ENCODE results near the gene CALCR. TPM values are rescaled to one million over a fixed set of nuclear protein-coding genes. Genes with fewer than 3 reads are reported as not detected.

Gene CALCR
- total RNA-seq, 3 donors from 2014 or later: not detected

GRCh38 chr7:93447509-93447908, 127.0 kb downstream of the CALCR start:
- no peak for ATAC-seq
- Mint-ChIP-seq H3K4me3 (no peak overlapping the region), H3K9me3 (no peaks in the 10 kb centered on the region), H3K36me3 (ENCODE audit: insufficient read depth) (no peaks in the 10 kb centered on the region), H3K27me3 (ENCODE audit: low read depth) (peaks cover 3% of the 10 kb centered on the region), H3K4me1 (ENCODE audit: low read depth) (no peaks in the 10 kb centered on the region)
- DNase-seq: no peak

GRCh38 chr7:93442478-93443224, 131.9 kb downstream of the CALCR start:
- peaks cover 4% of the 10 kb centered on the region for H3K27me3 Mint-ChIP-seq (ENCODE audit: low read depth)

GRCh38 chr7:93435791-93436190, 138.7 kb downstream of the CALCR start:
- Mint-ChIP-seq H3K36me3 (ENCODE audit: insufficient read depth) (no peaks in the 10 kb centered on the region), H3K4me3 (no peak overlapping the region), H3K9me3 (no peaks in the 10 kb centered on the region), H3K27me3 (ENCODE audit: low read depth) (no peaks in the 10 kb centered on the region), H3K4me1 (ENCODE audit: low read depth) (peaks cover 2% of the 10 kb centered on the region)
- DNase-seq (no peak), ATAC-seq (no peak)

More at GRCh38 chr7:93442478-93443224, 131.9 kb downstream of the CALCR start:
- Mint-ChIP-seq H3K36me3 (ENCODE audit: insufficient read depth) (no peaks in the 10 kb centered on the region), H3K9me3 (no peaks in the 10 kb centered on the region), H3K4me3 (no peak overlapping the region), H3K4me1 (ENCODE audit: low read depth) (no peaks in the 10 kb centered on the region)
- ATAC-seq: peak in 1 of 2 donors; percentile 48
- DNase-seq: peak; percentile 5

- Mint-ChIP-seq H3K4me3 (no peak overlapping the region), H3K27me3 (ENCODE audit: low read depth) (no peaks in the 10 kb centered on the region), H3K9me3 (no peaks in the 10 kb centered on the region), H3K36me3 (ENCODE audit: insufficient read depth) (no peaks in the 10 kb centered on the region), H3K4me1 (ENCODE audit: low read depth) (peaks cover 3% of the 10 kb centered on the region)
- ATAC-seq (no peak), DNase-seq (no peak)
Measured at GRCh38 chr7:93432130-93432529, 142.4 kb downstream of the CALCR start.

GRCh38 chr7:93430917-93431588, 143.5 kb downstream of the CALCR start:
- ATAC-seq: no peak
- Mint-ChIP-seq H3K27me3 (ENCODE audit: low read depth) (no peaks in the 10 kb centered on the region), H3K4me3 (no peak overlapping the region), H3K36me3 (ENCODE audit: insufficient read depth) (no peaks in the 10 kb centered on the region), H3K9me3 (no peaks in the 10 kb centered on the region), H3K4me1 (ENCODE audit: low read depth) (peaks cover 3% of the 10 kb centered on the region)
- DNase-seq: no peak

- Mint-ChIP-seq H3K9me3 (no peaks in the 10 kb centered on the region), H3K36me3 (ENCODE audit: insufficient read depth) (no peaks in the 10 kb centered on the region), H3K4me1 (ENCODE audit: low read depth) (peaks cover 3% of the 10 kb centered on the region), H3K27me3 (ENCODE audit: low read depth) (no peaks in the 10 kb centered on the region), H3K4me3 (no peak overlapping the region)
- no peak for ATAC-seq
- DNase-seq: no peak
Measured at GRCh38 chr7:93429563-93429962, 145.0 kb downstream of the CALCR start.

- DNase-seq (no peak), ATAC-seq (no peak)
- no peaks in the 10 kb centered on the region for H3K36me3 Mint-ChIP-seq (ENCODE audit: insufficient read depth)
- no peak overlapping the region for H3K4me3 Mint-ChIP-seq
- H3K4me1 Mint-ChIP-seq (ENCODE audit: low read depth): peaks cover 3% of the 10 kb centered on the region
- peaks cover 3% of the 10 kb centered on the region for H3K27me3 Mint-ChIP-seq (ENCODE audit: low read depth)
- H3K9me3 Mint-ChIP-seq: no peaks in the 10 kb centered on the region
Measured at GRCh38 chr7:93427107-93427506, 147.4 kb downstream of the CALCR start.

- peaks cover 3% of the 10 kb centered on the region for H3K4me1 Mint-ChIP-seq (ENCODE audit: low read depth)
- no peaks in the 10 kb centered on the region for H3K9me3 Mint-ChIP-seq
- H3K4me3 Mint-ChIP-seq: no peak overlapping the region
- no peak for ATAC-seq
- peaks cover 3% of the 10 kb centered on the region for H3K27me3 Mint-ChIP-seq (ENCODE audit: low read depth)
- H3K36me3 Mint-ChIP-seq (ENCODE audit: insufficient read depth): no peaks in the 10 kb centered on the region
- DNase-seq: no peak
Measured at GRCh38 chr7:93426155-93426696, 148.3 kb downstream of the CALCR start.

GRCh38 chr7:93414574-93414973, 159.9 kb downstream of the CALCR start:
- DNase-seq (no peak), ATAC-seq (no peak)
- Mint-ChIP-seq H3K4me1 (ENCODE audit: low read depth) (no peaks in the 10 kb centered on the region), H3K36me3 (ENCODE audit: insufficient read depth) (no peaks in the 10 kb centered on the region), H3K4me3 (no peak overlapping the region), H3K27me3 (ENCODE audit: low read depth) (peaks cover 3% of the 10 kb centered on the region), H3K9me3 (no peaks in the 10 kb centered on the region)

GRCh38 chr7:93409324-93409723, 165.2 kb downstream of the CALCR start:
- Mint-ChIP-seq H3K4me1 (ENCODE audit: low read depth) (no peaks in the 10 kb centered on the region), H3K4me3 (no peak overlapping the region), H3K36me3 (ENCODE audit: insufficient read depth) (no peaks in the 10 kb centered on the region), H3K9me3 (peaks cover 9% of the 10 kb centered on the region), H3K27me3 (ENCODE audit: low read depth) (peaks cover 7% of the 10 kb centered on the region)
- no peak for DNase-seq
- ATAC-seq: no peak

GRCh38 chr7:93407239-93407638, 167.3 kb downstream of the CALCR start:
- ATAC-seq (no peak), DNase-seq (no peak)
- Mint-ChIP-seq H3K27me3 (ENCODE audit: low read depth) (peaks cover 7% of the 10 kb centered on the region), H3K4me1 (ENCODE audit: low read depth) (no peaks in the 10 kb centered on the region), H3K4me3 (no peak overlapping the region), H3K9me3 (peaks cover 9% of the 10 kb centered on the region), H3K36me3 (ENCODE audit: insufficient read depth) (no peaks in the 10 kb centered on the region)

GRCh38 chr7:93402944-93403343, 171.6 kb downstream of the CALCR start:
- H3K4me1 Mint-ChIP-seq (ENCODE audit: low read depth): no peaks in the 10 kb centered on the region
- H3K9me3 Mint-ChIP-seq: peaks cover 9% of the 10 kb centered on the region
- peaks cover 7% of the 10 kb centered on the region for H3K27me3 Mint-ChIP-seq (ENCODE audit: low read depth)
- DNase-seq (no peak), ATAC-seq (no peak)
- no peak overlapping the region for H3K4me3 Mint-ChIP-seq
- no peaks in the 10 kb centered on the region for H3K36me3 Mint-ChIP-seq (ENCODE audit: insufficient read depth)

GRCh38 chr7:93399642-93400041, 174.9 kb downstream of the CALCR start:
- Mint-ChIP-seq H3K9me3 (no peaks in the 10 kb centered on the region), H3K4me1 (ENCODE audit: low read depth) (no peaks in the 10 kb centered on the region), H3K36me3 (ENCODE audit: insufficient read depth) (no peaks in the 10 kb centered on the region), H3K27me3 (ENCODE audit: low read depth) (peaks cover 6% of the 10 kb centered on the region), H3K4me3 (no peak overlapping the region)
- DNase-seq (no peak), ATAC-seq (no peak)

- ATAC-seq: no peak
Measured at GRCh38 chr7:93392984-93393383, 181.5 kb downstream of the CALCR start.

GRCh38 chr7:93390660-93391059, 183.9 kb downstream of the CALCR start:
- no peak for ATAC-seq
- Mint-ChIP-seq H3K4me3 (no peak overlapping the region), H3K36me3 (ENCODE audit: insufficient read depth) (no peaks in the 10 kb centered on the region), H3K27me3 (ENCODE audit: low read depth) (peaks cover 9% of the 10 kb centered on the region), H3K4me1 (ENCODE audit: low read depth) (no peaks in the 10 kb centered on the region), H3K9me3 (no peaks in the 10 kb centered on the region)
- no peak for DNase-seq

More at GRCh38 chr7:93392984-93393383, 181.5 kb downstream of the CALCR start:
- H3K27me3 Mint-ChIP-seq (ENCODE audit: low read depth): peaks cover 6% of the 10 kb centered on the region
- H3K4me3 Mint-ChIP-seq: no peak overlapping the region
- H3K36me3 Mint-ChIP-seq (ENCODE audit: insufficient read depth): no peaks in the 10 kb centered on the region
- no peaks in the 10 kb centered on the region for H3K4me1 Mint-ChIP-seq (ENCODE audit: low read depth)
- H3K9me3 Mint-ChIP-seq: no peaks in the 10 kb centered on the region
- DNase-seq: no peak

Measured in activated T-cell treated with anti-CD3 and anti-CD28 coated beads, Interleukin-2, amount 50 U/mL, for 4 hours (primary cell).